Kidney epithelial cell (primary cell): ENCODE data around the gene MPEG1. TPM values are rescaled to one million over a fixed set of nuclear protein-coding genes. Genes with fewer than 3 reads are reported as not detected.

ENCODE experiments used
- DNase-seq: peaks from one replicate; pipeline ENCODE4 v3.0.0-alpha.2; 2010; ENCODE audit warnings: low read depth
- H3K27me3 ChIP-seq: 2 replicates; pipeline ENCODE4 v1.6.0; 2011; ENCODE audit warnings: low read length; ENCODE audit not compliant: control insufficient read depth, insufficient read depth
- H3K36me3 ChIP-seq: 2 replicates; pipeline ENCODE4 v1.5.1; 2011; ENCODE audit warnings: low read length; ENCODE audit not compliant: control insufficient read depth, insufficient read depth
- H3K4me3 ChIP-seq: 2 replicates; pipeline ENCODE4 v1.5.1; 2011; ENCODE audit warnings: low read depth, mild to moderate bottlenecking, control low read depth, low read length
- total RNA-seq: library from RNA; depleted of rRNA; stranded (reverse); fragments of >200 nt; gene quantifications from 2 replicates; pipeline ENCODE4 v1.2.3, GENCODE V29; 2015
- TF ChIP-seq, protein P1 (sequence below): IDR thresholded peaks from 2 replicates; pipeline ENCODE4 v1.5.1; 2011; ENCODE audit warnings: mild to moderate bottlenecking, moderate library complexity, low read length, control low read depth, inconsistent platforms; ENCODE audit not compliant: insufficient read depth, poor library complexity, severe bottlenecking

The MPEG1 gene, protein sequence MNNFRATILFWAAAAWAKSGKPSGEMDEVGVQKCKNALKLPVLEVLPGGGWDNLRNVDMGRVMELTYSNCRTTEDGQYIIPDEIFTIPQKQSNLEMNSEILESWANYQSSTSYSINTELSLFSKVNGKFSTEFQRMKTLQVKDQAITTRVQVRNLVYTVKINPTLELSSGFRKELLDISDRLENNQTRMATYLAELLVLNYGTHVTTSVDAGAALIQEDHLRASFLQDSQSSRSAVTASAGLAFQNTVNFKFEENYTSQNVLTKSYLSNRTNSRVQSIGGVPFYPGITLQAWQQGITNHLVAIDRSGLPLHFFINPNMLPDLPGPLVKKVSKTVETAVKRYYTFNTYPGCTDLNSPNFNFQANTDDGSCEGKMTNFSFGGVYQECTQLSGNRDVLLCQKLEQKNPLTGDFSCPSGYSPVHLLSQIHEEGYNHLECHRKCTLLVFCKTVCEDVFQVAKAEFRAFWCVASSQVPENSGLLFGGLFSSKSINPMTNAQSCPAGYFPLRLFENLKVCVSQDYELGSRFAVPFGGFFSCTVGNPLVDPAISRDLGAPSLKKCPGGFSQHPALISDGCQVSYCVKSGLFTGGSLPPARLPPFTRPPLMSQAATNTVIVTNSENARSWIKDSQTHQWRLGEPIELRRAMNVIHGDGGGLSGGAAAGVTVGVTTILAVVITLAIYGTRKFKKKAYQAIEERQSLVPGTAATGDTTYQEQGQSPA
- 0.27 TPM in 1 of 2 replicates, not detected in the other for total RNA-seq

GRCh38 chr11:59212744-59213631 is at the start of gene MPEG1:
Gene MPEG1 (minus strand): TSS chr11:59212927. CDS start chr11:59212865, 62 bp downstream.
- TF ChIP-seq, protein P1, sequence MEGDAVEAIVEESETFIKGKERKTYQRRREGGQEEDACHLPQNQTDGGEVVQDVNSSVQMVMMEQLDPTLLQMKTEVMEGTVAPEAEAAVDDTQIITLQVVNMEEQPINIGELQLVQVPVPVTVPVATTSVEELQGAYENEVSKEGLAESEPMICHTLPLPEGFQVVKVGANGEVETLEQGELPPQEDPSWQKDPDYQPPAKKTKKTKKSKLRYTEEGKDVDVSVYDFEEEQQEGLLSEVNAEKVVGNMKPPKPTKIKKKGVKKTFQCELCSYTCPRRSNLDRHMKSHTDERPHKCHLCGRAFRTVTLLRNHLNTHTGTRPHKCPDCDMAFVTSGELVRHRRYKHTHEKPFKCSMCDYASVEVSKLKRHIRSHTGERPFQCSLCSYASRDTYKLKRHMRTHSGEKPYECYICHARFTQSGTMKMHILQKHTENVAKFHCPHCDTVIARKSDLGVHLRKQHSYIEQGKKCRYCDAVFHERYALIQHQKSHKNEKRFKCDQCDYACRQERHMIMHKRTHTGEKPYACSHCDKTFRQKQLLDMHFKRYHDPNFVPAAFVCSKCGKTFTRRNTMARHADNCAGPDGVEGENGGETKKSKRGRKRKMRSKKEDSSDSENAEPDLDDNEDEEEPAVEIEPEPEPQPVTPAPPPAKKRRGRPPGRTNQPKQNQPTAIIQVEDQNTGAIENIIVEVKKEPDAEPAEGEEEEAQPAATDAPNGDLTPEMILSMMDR = no peak
- H3K4me3 ChIP-seq = no peak within 1 kb of the TSS
- no peaks in the 10 kb centered on the region for H3K27me3 ChIP-seq
- no peak for DNase-seq
- no peaks in the 10 kb centered on the region for H3K36me3 ChIP-seq

DNA sequence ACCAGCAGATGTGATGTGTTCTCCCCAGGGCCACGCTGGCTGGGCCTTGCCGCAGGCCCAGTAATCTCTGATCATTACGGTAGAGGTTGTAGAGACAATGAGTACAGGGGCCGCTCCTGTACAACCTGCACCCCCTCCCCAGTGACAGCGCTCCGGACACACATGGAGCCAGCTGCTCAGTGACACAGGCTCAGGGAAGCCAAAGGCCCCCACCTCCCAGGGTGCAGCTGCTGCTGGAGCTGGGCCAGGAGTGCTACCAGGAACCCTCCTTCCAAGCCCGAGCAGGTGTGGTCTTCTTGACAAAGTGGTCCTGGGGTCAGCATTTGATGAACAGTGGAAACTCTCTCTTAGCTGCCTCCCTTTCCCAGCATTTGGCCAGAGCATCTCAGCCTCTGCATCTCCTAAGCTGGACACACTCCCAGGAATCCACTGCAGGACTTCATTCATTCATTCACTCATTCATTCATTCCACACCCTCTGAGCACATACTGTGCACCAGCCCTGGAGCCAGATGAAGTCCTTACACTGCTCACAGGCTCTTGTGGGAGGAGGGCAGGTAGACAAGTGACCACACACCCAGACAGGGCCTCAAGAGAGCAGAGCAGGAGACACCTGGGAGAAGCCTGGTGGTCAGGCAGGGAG is 49.6 kb upstream of the MPEG1 start:
- no peak overlapping the region for H3K4me3 ChIP-seq
- TF ChIP-seq, protein P1 = no peak
- H3K27me3 ChIP-seq = no peaks in the 10 kb centered on the region
- no peak for DNase-seq
- H3K36me3 ChIP-seq = no peaks in the 10 kb centered on the region

GRCh38 chr11:59261150-59261549 is 48.4 kb upstream of the MPEG1 start:
- Histone ChIP-seq H3K27me3 (no peaks in the 10 kb centered on the region), H3K4me3 (no peak overlapping the region), H3K36me3 (no peaks in the 10 kb centered on the region)
- no peak for DNase-seq
- TF ChIP-seq, protein P1 = no peak

GRCh38 chr11:59259867-59260475 is 47.2 kb upstream of the MPEG1 start:
- Histone ChIP-seq H3K27me3 (no peaks in the 10 kb centered on the region), H3K36me3 (no peaks in the 10 kb centered on the region), H3K4me3 (no peak overlapping the region)
- DNase-seq = no peak
- TF ChIP-seq, protein P1 = no peak

GRCh38 chr11:59259047-59259446 is 46.3 kb upstream of the MPEG1 start:
- no peaks in the 10 kb centered on the region for H3K27me3 ChIP-seq
- no peaks in the 10 kb centered on the region for H3K36me3 ChIP-seq
- TF ChIP-seq, protein P1 = no peak
- DNase-seq = no peak
- H3K4me3 ChIP-seq = no peak overlapping the region
